ENCODE measurements around the gene KIF16B. TPM values are rescaled to one million over a fixed set of nuclear protein-coding genes. Genes with fewer than 3 reads are reported as not detected.

The KIF16B gene
- total RNA-seq, 6 experiments from 2014 or later = 0.31 to 3.4 (median 3.2) TPM

DNA sequence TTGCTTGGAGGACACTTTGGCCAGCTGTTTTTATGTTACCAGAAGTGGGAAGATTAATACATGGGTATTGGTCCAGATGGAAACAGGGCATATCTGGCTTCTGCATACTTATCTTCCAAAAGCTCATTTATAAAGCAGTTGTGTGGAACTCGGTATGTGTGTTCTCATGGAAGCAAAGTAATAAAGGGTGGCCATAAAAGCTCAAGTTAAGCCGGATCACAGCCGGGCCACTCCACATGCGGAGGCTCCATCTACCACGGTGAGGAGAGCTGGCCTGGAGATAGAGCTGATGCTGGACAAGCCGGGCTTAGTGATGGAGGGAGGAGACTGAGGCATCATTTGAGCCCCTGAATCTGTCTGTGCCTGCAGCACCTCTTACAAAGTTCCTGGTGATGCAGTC lies 38.6 kb upstream of the KIF16B start:
- H3K4me3 Mint-ChIP-seq = no peak overlapping the region
- H3K27ac Mint-ChIP-seq = no peak overlapping the region
- peaks cover 31% of the 10 kb centered on the region for H3K9me3 Mint-ChIP-seq
- no peaks in the 10 kb centered on the region for H3K36me3 Mint-ChIP-seq (ENCODE audit: low read depth)
- no peaks in the 10 kb centered on the region for H3K4me1 Mint-ChIP-seq (ENCODE audit: low read depth)
- DNase-seq = no peak
- no peaks in the 10 kb centered on the region for H3K27me3 Mint-ChIP-seq (ENCODE audit: insufficient read depth)
- no peak for TF ChIP-seq CTCF (IDR thresholded peaks at IDR 0.05)

- TF ChIP-seq CTCF (IDR thresholded peaks at IDR 0.05) = no peak
- Mint-ChIP-seq H3K27ac (no peak overlapping the region), H3K9me3 (peaks cover 36% of the 10 kb centered on the region), H3K36me3 (ENCODE audit: low read depth) (no peaks in the 10 kb centered on the region), H3K27me3 (ENCODE audit: insufficient read depth) (no peaks in the 10 kb centered on the region), H3K4me3 (no peak overlapping the region), H3K4me1 (ENCODE audit: low read depth) (no peaks in the 10 kb centered on the region)
- no peak for DNase-seq
These were observed 35.8 kb upstream of the KIF16B start for GRCh38 chr20:16609066-16609465.

GRCh38 chr20:16608277-16608650 lies 35.0 kb upstream of the KIF16B start:
- Mint-ChIP-seq H3K4me3 (no peak overlapping the region), H3K36me3 (ENCODE audit: low read depth) (no peaks in the 10 kb centered on the region), H3K4me1 (ENCODE audit: low read depth) (no peaks in the 10 kb centered on the region), H3K27me3 (ENCODE audit: insufficient read depth) (no peaks in the 10 kb centered on the region), H3K27ac (no peak overlapping the region), H3K9me3 (peaks cover 36% of the 10 kb centered on the region)
- TF ChIP-seq CTCF (IDR thresholded peaks at IDR 0.05) = no peak
- DNase-seq = no peak

GRCh38 chr20:16607364-16608276 lies 34.4 kb upstream of the KIF16B start:
- Mint-ChIP-seq H3K27ac (no peak overlapping the region), H3K36me3 (ENCODE audit: low read depth) (no peaks in the 10 kb centered on the region), H3K9me3 (peaks cover 36% of the 10 kb centered on the region), H3K4me1 (ENCODE audit: low read depth) (no peaks in the 10 kb centered on the region), H3K4me3 (no peak overlapping the region), H3K27me3 (ENCODE audit: insufficient read depth) (no peaks in the 10 kb centered on the region)
- TF ChIP-seq CTCF (IDR thresholded peaks at IDR 0.05) = no peak
- no peak for DNase-seq

GRCh38 chr20:16606468-16607070 lies 33.3 kb upstream of the KIF16B start:
- Mint-ChIP-seq H3K4me1 (ENCODE audit: low read depth) (no peaks in the 10 kb centered on the region), H3K27ac (no peak overlapping the region), H3K4me3 (no peak overlapping the region), H3K36me3 (ENCODE audit: low read depth) (no peaks in the 10 kb centered on the region), H3K9me3 (peaks cover 35% of the 10 kb centered on the region), H3K27me3 (ENCODE audit: insufficient read depth) (no peaks in the 10 kb centered on the region; the same call in 1 of the 2 replicates)
- no peak for DNase-seq
- no peak for TF ChIP-seq CTCF (IDR thresholded peaks at IDR 0.05)
